22Rv1 (cell line): ENCODE data around the gene XPC.

Experiments
- CTCF ChIP-seq: fragments of 450-650 bp; IDR thresholded peaks from 2 replicates; pipeline ENCODE4 v1.5.1; 2017; ENCODE audit warnings: mild to moderate bottlenecking
- ZFX ChIP-seq: fragments of 450-650 bp; IDR thresholded peaks from 2 replicates; pipeline ENCODE4 v1.6.1; 2017; ENCODE audit warnings: antibody characterized with exemption, borderline replicate concordance

DNA sequence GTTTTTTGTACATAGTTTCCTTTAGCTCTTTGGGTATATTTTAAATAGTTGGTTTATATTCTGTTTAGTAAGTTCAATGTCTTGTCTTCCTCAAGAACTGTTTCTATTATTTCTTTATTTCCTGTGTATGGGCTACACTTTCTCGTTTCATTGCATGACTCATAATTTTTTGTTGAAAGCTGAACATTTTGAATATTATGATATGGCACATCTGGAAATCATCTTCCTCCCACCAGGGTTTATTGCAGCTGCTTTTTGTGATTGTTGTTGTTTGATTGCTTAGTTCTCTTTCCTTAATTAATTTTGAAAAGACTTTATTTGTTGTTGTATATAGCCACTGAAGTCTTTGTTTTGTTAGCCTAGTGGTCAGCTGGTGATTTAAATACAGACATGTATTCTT, 44.1 kb upstream of the XPC start:
- TF ChIP-seq CTCF (no peak), ZFX (no peak)
